ENCODE results near the gene NEBL.
"Not testable (repeated sequence)": the region's sequence is repeated elsewhere in the genome, so short reads cannot be mapped to it uniquely, and the experiment has no call there.

The NEBL gene, protein sequence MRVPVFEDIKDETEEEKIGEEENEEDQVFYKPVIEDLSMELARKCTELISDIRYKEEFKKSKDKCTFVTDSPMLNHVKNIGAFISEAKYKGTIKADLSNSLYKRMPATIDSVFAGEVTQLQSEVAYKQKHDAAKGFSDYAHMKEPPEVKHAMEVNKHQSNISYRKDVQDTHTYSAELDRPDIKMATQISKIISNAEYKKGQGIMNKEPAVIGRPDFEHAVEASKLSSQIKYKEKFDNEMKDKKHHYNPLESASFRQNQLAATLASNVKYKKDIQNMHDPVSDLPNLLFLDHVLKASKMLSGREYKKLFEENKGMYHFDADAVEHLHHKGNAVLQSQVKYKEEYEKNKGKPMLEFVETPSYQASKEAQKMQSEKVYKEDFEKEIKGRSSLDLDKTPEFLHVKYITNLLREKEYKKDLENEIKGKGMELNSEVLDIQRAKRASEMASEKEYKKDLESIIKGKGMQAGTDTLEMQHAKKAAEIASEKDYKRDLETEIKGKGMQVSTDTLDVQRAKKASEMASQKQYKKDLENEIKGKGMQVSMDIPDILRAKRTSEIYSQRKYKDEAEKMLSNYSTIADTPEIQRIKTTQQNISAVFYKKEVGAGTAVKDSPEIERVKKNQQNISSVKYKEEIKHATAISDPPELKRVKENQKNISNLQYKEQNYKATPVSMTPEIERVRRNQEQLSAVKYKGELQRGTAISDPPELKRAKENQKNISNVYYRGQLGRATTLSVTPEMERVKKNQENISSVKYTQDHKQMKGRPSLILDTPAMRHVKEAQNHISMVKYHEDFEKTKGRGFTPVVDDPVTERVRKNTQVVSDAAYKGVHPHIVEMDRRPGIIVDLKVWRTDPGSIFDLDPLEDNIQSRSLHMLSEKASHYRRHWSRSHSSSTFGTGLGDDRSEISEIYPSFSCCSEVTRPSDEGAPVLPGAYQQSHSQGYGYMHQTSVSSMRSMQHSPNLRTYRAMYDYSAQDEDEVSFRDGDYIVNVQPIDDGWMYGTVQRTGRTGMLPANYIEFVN

DNA sequence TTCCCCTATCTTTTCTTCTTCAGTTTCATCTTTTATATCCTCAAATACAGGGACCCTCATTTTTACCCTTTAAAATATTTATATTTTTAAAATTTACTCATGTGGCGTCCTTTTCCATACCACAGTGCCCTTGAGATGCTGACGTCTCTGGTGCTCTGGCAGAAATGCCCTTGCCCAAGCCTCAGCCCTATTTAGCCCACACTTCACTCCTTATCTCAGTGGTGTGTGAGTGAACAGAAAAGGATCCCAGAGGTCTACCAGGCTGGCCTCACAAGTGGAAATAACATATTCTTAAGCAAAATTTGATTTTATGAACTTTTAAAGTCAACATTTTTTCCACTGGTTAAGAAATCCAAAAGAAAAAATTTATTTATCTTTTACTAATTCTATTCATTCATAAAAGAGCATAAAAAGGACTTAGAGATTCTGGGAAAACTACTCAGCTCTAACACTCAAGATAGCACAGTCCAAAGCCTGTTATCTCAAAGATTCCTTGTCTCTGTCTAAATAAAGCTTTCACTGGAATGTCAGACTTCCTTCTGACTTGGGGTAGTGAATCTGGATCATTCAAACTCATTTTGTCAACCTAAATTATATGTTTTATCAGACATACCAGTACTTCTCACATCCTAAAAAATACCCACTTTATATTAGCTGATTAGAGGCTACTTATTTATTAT lies at the start of gene NEBL:
Gene NEBL, minus strand, starts transcription at position 166 of the 680 bp plus-strand sequence. Its CDS starts 106 bp downstream, at position 60.
- Histone ChIP-seq H3K36me3 (ENCODE audit: control insufficient read depth, insufficient read depth, low read length, severe bottlenecking) (no peaks in the 10 kb centered on the region), H3K9ac (ENCODE audit: low read length) (no peak within 1 kb of the TSS), H3K4me3 (ENCODE audit: low read length) (no peak within 1 kb of the TSS), H3K4me1 (ENCODE audit: control insufficient read depth, insufficient read depth, low read length) (no peaks in the 10 kb centered on the region), H3K27me3 (replicated peaks; ENCODE audit: control insufficient read depth, insufficient read depth, low read length) (no peaks in the 10 kb centered on the region), H3K9me3 (ENCODE audit: control insufficient read depth, low read length) (no peaks in the 10 kb centered on the region)
- DNase-seq (ENCODE audit: low read depth): no peak

DNA sequence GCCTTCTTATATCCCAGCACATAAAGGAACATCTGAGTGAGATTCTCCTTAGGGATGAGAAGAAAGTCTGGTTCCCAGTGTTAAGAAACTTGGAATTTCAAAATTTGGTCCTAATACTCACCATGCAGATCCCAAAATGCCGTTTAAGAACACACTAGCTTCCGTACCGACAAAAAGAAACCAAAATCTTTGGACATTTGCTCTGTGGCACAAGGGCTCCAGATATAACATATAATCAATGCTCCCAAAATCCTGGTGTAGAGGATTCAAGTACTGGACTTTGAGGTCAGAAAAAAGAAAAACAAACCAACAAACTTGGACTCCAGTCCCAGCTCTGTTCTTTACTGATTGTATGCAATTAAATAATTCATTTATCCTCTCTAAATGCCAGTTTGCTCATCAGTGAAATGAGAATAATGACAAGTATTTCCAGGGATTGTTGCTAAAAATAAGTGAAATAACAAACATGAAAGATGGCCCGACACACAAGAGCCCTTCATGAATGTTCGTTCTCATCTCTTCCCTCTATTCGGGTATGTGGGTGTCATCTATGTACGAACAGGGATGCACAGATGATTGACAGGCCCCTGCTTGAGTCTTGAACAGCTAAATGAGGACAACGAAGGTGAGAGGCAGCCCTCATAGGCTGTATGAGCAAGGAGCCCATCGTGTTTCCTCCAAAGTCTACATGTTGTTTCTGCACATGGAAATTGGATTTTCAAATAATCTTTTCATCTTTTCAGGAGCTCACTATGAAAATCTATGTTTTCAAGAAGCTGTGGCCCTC lies 48.6 kb upstream of the NEBL start:
- Histone ChIP-seq H3K36me3 (ENCODE audit: control insufficient read depth, insufficient read depth, low read length, severe bottlenecking) (no peaks in the 10 kb centered on the region), H3K4me1 (ENCODE audit: control insufficient read depth, insufficient read depth, low read length) (no peaks in the 10 kb centered on the region), H3K27me3 (replicated peaks; ENCODE audit: control insufficient read depth, insufficient read depth, low read length) (peaks cover 5% of the 10 kb centered on the region), H3K9ac (ENCODE audit: low read length) (no peak overlapping the region), H3K9me3 (ENCODE audit: control insufficient read depth, low read length) (no peaks in the 10 kb centered on the region), H3K4me3 (ENCODE audit: low read length) (no peak overlapping the region)
- no peak for DNase-seq (ENCODE audit: low read depth)

DNA sequence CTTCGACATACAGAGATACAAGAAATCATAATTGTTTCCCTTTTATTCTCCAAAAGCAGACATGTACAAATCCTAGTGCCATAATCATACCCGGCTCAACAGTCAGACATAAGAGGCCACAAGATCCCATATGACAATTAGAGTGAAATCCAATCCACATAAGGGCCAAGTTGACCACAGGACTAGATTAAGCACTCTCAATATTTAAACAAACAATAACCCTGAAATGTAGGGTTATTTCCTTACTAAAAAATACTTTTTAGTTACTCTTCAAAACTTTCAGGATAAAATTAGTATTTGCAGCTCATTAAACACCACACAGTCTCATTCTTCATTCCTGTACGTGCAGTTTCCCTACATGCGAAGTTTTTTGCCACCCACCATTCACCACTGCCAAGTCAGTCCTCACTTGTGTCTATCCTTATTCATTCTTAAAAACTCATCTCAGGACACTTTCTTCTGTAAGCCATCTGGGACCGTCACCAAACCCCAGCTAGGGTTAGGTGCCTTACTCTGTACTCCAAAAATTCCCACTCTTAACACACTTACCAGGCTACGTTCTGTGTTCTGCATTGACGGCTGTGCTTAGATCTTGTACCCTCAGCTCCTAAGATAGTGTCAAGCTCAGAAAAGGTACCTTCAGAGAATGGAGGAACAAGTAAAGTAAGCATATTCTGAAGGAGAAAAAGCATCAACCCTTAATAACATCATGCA lies 47.8 kb upstream of the NEBL start:
- DNase-seq (ENCODE audit: low read depth): no peak
- H3K4me3 ChIP-seq (ENCODE audit: low read length): no peak overlapping the region
- no peak overlapping the region for H3K9ac ChIP-seq (ENCODE audit: low read length)
- H3K9me3 ChIP-seq (ENCODE audit: control insufficient read depth, low read length): no peaks in the 10 kb centered on the region
- H3K4me1 ChIP-seq (ENCODE audit: control insufficient read depth, insufficient read depth, low read length): no peaks in the 10 kb centered on the region
- H3K27me3 ChIP-seq (replicated peaks; ENCODE audit: control insufficient read depth, insufficient read depth, low read length): peaks cover 5% of the 10 kb centered on the region
- no peaks in the 10 kb centered on the region for H3K36me3 ChIP-seq (ENCODE audit: control insufficient read depth, insufficient read depth, low read length, severe bottlenecking)

DNA sequence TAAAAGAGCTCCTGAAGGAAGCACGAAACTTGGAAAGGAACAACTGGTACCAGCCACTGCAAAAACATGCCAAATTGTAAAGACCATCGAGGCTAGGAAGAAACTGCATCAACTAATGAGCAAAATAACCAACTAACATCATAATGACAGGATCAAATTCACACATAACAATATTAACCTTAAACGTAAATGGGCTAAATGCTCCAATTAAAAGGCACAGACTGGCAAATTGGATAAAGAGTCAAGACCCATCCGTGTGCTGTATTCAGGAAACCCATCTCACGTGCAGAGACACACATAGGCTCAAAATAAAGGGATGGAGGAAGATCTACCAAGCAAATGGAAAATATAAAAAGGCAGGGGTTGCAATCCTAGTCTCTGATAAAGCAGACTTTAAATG lies 42.3 kb upstream of the NEBL start:
- not testable (repeated sequence) for DNase-seq (ENCODE audit: low read depth); H3K9me3 ChIP-seq (ENCODE audit: control insufficient read depth, low read length); H3K4me3 ChIP-seq (ENCODE audit: low read length); H3K4me1 ChIP-seq (ENCODE audit: control insufficient read depth, insufficient read depth, low read length); H3K9ac ChIP-seq (ENCODE audit: low read length); H3K27me3 ChIP-seq (replicated peaks; ENCODE audit: control insufficient read depth, insufficient read depth, low read length); H3K36me3 ChIP-seq (ENCODE audit: control insufficient read depth, insufficient read depth, low read length, severe bottlenecking)

DNA sequence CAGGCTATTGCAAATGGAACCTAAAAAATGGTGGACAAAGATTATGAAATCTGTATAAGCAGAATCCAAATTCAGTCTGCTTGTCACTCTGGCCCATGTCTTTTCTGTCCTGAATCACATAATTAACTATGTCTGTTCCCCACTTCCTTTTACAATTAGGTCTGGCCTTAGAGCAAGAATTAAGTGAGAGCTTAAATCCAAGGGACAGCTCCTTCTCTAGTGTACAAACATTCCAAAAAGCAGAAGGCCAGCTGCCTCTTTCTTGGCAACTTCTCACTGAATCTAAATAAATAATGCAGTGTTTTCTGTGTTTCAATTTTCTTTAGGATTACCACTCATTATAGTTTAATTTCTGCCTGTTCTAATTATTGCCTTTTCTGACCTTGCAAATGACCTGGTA lies 39.3 kb upstream of the NEBL start:
- H3K9ac ChIP-seq (ENCODE audit: low read length): no peak overlapping the region
- H3K36me3 ChIP-seq (ENCODE audit: control insufficient read depth, insufficient read depth, low read length, severe bottlenecking): no peaks in the 10 kb centered on the region
- no peak overlapping the region for H3K4me3 ChIP-seq (ENCODE audit: low read length)
- H3K27me3 ChIP-seq (replicated peaks; ENCODE audit: control insufficient read depth, insufficient read depth, low read length): no peaks in the 10 kb centered on the region
- DNase-seq (ENCODE audit: low read depth): no peak
- H3K4me1 ChIP-seq (ENCODE audit: control insufficient read depth, insufficient read depth, low read length): no peaks in the 10 kb centered on the region
- H3K9me3 ChIP-seq (ENCODE audit: control insufficient read depth, low read length): peaks cover 2% of the 10 kb centered on the region

DNA sequence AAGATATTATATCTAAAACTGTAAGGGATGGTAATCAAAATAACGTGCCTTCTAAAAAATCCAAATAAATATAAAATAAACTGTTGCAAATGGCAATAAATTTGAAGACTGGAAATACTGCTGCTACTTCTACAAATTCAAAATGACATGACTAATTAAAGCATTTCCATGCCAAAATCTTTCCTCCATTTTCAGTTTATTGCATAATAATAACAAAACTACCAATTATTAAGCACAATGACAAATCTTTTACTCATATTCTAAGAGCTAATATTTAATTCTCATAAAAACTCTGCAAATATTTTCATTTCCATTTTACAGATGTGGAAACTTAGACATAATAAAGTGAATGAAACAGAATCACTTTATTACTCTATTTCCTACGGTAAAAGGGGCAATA lies 38.8 kb upstream of the NEBL start:
- Histone ChIP-seq H3K27me3 (replicated peaks; ENCODE audit: control insufficient read depth, insufficient read depth, low read length) (no peaks in the 10 kb centered on the region), H3K9me3 (ENCODE audit: control insufficient read depth, low read length) (peaks cover 2% of the 10 kb centered on the region), H3K4me3 (ENCODE audit: low read length) (no peak overlapping the region), H3K4me1 (ENCODE audit: control insufficient read depth, insufficient read depth, low read length) (no peaks in the 10 kb centered on the region), H3K9ac (ENCODE audit: low read length) (no peak overlapping the region), H3K36me3 (ENCODE audit: control insufficient read depth, insufficient read depth, low read length, severe bottlenecking) (no peaks in the 10 kb centered on the region)
- no peak for DNase-seq (ENCODE audit: low read depth)

DNA sequence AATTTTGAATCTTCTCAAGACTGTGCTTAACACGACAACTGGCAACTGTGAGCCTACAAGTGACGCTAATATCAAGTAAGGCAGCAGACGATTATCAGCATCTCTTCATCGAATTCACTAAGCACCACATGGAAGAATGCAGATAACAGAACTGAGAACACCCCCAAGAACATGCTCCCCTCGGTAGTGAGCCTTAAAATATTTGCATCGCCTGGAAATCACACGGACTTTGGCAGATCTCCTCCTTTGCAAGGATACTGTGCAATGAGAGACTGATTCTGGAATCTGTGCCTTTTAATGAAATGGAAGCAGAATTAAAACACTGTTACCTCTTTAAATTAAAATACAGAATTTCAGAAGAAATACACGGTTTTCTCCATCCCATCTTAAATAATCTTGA lies 38.2 kb upstream of the NEBL start:
- Histone ChIP-seq H3K4me1 (ENCODE audit: control insufficient read depth, insufficient read depth, low read length) (no peaks in the 10 kb centered on the region), H3K9me3 (ENCODE audit: control insufficient read depth, low read length) (peaks cover 2% of the 10 kb centered on the region), H3K9ac (ENCODE audit: low read length) (no peak overlapping the region), H3K27me3 (replicated peaks; ENCODE audit: control insufficient read depth, insufficient read depth, low read length) (no peaks in the 10 kb centered on the region), H3K36me3 (ENCODE audit: control insufficient read depth, insufficient read depth, low read length, severe bottlenecking) (no peaks in the 10 kb centered on the region), H3K4me3 (ENCODE audit: low read length) (no peak overlapping the region)
- DNase-seq (ENCODE audit: low read depth): no peak

DNA sequence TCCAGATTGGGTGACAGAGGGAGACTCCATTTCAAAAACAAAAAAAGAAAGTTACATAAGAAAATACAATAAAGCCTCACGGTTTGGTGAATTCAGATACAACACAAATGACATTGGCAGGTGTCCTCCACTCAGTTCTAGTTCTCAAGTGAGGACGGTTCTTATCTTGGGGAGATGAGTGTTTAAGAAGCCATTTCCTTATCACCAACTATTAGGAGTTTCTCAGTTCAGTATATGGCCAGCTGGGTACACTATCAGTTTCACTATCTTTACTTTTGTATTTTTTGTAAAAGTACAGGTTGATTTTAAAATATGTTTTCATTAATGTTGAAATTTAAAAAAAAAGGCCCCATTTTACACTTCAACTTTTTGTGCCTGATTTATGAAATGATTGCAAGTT lies 36.6 kb upstream of the NEBL start:
- Histone ChIP-seq H3K27me3 (replicated peaks; ENCODE audit: control insufficient read depth, insufficient read depth, low read length) (no peaks in the 10 kb centered on the region), H3K4me1 (ENCODE audit: control insufficient read depth, insufficient read depth, low read length) (no peaks in the 10 kb centered on the region), H3K9ac (ENCODE audit: low read length) (no peak overlapping the region), H3K9me3 (ENCODE audit: control insufficient read depth, low read length) (peaks cover 2% of the 10 kb centered on the region), H3K4me3 (ENCODE audit: low read length) (no peak overlapping the region), H3K36me3 (ENCODE audit: control insufficient read depth, insufficient read depth, low read length, severe bottlenecking) (no peaks in the 10 kb centered on the region)
- DNase-seq (ENCODE audit: low read depth): no peak

DNA sequence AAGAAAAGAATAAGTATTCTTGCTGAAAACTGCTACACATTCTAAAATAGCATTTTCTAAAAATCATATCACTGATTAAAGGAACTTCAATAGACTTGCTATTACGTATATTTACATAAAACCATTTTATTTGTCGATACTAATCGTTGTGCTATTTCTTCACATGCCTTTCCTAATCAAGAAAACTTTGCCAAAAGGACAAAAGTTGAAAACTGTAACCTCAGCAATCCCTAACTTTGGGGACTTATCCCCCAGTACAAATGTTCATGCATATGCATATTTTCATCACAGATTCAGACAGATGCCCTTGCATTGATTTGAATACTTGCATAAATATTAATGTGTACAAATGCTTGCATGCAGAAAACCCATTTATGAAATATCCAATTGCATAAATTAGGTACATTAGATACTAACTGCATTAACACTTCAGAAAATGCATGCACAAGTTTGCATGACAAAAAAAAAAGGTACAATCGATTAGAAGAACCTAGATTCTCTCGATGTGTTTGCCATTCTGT lies 35.6 kb upstream of the NEBL start:
- Histone ChIP-seq H3K9ac (ENCODE audit: low read length) (no peak overlapping the region), H3K4me3 (ENCODE audit: low read length) (no peak overlapping the region), H3K27me3 (replicated peaks; ENCODE audit: control insufficient read depth, insufficient read depth, low read length) (peaks cover 6% of the 10 kb centered on the region), H3K9me3 (ENCODE audit: control insufficient read depth, low read length) (peaks cover 2% of the 10 kb centered on the region), H3K36me3 (ENCODE audit: control insufficient read depth, insufficient read depth, low read length, severe bottlenecking) (no peaks in the 10 kb centered on the region), H3K4me1 (ENCODE audit: control insufficient read depth, insufficient read depth, low read length) (no peaks in the 10 kb centered on the region)
- no peak for DNase-seq (ENCODE audit: low read depth)
